TTC549 (cell line): Measurements from ENCODE around the gene FGFR3.

Experiments
- FAIRE-seq: peaks from 2 replicates; lab custom pipeline; 2012; peaks lifted over from hg19 to GRCh38; lab: Jason Lieb, UNC

FGFR3 gene

DNA sequence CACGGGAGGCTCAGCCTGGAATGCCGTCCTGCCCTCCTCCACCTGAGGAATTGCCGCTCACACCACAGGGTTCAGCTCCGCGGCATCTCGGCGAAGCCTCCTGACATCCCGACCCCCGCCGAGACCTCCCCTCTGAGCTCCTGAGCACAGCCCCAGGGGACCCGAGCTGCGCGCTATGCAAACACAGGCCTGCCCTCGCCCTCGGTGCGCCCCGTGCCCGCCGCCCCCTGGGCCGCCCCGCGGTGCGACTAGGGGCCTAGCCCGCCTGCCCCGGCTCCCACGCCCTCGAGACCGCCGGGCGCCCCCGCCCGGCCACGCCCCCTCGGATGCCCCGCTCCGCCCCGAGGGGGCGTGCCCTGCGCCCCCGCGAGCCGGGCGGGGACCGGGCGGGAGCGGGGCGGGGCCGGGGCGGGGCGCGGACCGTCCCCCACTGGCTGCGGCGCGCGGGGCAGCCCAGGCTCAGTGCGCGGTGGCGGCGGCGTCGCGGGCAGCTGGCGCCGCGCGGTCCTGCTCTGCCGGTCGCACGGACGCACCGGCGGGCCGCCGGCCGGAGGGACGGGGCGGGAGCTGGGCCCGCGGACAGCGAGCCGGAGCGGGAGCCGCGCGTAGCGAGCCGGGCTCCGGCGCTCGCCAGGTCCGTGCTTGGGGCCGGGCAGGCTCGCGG is at the start of gene FGFR3:
Gene FGFR3, plus strand, starts transcription at position 462 of the 664 bp plus-strand sequence. CDS start 642 bp downstream, outside the sequence.
- no peak for FAIRE-seq

DNA sequence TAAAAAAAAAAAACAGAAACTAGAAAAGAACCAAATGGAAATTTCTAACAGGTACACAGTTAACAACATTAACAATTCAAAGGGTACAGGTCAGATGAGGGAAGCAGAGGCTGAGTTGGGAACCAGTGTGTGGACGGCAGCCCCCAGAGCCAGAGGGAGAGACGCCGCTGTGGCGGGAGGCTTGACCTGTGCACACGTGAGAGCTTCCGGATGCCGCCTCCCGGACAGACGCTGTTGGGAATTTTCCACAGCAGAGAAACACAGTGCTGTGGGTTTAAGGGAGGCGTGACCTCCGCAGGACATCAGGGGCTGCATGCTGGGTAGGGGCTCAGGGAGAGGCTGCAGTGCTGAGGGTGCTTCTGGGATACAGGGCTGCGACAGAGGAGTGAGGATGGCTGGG is 49.5 kb upstream of the FGFR3 start:
- no peak for FAIRE-seq

DNA sequence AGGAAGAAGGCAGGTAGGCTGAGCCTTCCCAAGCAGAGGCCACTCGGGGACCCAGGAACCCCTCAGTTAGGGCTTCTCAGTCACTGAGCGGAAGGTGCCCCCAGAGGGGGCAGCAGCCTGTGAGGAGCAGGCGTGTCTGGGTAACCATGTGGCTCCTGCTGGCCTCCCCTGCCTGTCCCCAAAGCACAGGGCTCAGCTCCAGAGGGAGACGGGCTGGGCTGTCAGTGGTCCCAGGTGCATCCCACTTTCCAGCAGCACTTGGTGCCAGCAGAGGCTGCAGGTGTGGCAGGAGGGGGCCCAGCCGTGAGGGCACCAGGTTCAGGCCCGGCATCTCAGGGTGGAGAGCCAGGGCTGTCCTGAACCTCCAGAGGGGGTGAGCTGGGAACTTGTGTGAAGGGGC is 49.1 kb upstream of the FGFR3 start:
- FAIRE-seq, result no peak

DNA sequence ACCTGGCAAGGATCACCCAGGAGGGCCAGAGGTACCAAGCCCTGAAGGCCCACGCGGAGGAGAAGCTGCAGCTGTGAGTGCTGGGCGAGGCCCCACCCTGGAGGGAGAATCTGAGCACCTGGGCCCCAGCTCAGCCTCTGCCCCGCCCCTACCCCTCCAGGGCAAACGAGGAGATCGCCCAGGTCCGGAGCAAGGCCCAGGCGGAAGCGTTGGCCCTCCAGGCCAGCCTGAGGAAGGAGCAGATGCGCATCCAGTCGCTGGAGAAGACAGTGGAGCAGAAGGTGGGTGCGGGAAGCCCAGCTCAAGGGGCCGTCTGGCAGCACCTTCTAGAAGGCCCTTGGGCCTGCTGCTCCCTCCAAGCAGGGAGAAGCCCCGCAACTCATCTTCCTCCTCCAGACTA is 48.5 kb upstream of the FGFR3 start:
- FAIRE-seq, result no peak

DNA sequence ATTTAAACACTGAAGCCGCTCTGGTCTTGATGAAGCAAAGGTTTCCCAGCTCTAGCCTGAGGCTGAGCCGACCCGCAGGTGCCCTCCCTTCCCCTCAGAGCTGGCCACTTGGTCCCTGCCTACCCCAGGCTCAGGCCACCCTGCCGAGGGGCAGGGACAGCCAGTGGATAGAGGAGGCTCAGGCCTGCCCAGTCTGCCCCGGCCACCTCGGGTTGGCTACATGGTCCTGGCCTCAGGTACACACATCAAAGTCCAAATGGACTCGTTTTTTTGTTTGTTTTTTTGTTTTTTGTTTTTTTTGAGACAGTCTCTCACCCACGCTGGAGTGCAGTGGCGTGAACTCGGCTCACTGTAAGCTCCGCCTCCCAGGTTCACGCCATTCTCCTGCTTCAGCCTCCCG is 47.9 kb upstream of the FGFR3 start:
- FAIRE-seq, result no peak

DNA sequence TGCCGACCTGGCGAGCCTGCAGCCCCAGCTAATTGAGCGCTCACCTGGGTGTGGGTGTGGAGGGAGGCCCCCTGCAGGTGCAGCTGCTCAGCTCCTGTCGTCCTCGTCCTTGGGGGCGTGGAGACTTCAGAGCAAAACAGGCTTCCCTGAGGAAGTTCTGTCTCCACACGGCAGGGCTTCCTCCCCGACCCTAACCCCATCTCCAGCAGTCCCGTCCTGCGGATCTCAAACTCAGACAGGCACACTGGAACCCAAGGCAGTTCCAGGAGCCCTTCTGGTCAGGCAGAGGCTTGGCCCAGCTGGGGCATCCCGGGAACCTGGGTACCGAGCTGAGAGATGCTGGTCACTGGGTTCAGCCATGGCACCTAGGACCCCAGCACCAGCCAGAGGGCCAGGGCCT is 47.4 kb upstream of the FGFR3 start:
- FAIRE-seq, result no peak

DNA sequence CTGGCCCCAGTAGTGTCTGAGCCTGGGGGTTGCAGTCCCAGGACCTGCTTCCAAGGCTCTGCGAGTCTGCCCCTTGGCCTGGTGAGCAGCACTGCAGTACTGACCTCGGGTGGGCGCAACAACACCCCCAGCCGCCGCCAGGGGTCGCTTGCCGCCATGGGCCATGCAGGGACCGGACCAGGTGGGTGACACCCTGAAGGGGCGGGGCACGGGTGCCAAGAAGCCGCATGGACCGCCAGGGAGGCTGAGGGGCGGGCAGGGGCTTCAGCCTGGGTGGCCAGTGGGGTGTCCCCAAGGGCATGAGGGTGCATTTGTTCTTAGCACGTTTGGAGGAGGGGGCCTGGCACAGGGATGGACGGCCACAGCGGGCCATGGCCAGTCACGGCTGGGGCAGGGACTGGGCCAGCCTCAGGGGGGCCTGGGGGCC is 46.8 kb upstream of the FGFR3 start:
- no peak for FAIRE-seq

DNA sequence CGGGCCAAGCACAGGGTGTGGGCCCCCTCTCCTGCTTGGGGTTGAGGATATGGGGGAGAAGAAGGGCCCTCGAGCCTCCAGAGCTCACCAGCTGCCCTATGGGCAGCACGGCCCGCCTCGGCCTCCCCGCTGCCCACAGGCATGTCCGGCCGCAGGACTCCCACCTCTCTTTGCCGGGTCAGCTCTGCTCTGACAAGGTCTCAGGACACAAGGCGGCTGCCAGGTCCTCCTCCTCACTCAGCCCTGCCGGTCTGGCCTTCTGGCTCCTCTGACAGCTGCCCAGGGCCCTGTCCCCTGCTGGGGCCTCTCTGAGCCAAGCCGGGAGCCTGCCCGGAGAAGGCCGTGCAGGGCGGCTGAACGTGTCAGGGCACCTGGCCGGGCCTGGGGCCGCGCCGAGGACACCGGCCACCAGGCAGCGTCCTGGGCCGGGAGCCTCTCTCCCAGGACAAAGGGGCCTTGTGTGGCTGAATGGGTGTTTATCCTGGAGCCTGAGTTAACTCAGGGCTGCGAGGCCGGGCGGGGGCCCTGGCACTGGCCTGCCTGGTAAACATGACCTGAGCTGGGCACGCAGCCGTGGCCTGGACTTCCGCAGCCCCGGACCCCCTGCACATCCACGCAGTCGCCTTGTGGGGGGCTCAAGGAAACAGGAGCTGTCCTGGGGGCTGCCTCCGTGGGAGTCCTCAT is 46.0 kb upstream of the FGFR3 start:
- FAIRE-seq, result no peak

DNA sequence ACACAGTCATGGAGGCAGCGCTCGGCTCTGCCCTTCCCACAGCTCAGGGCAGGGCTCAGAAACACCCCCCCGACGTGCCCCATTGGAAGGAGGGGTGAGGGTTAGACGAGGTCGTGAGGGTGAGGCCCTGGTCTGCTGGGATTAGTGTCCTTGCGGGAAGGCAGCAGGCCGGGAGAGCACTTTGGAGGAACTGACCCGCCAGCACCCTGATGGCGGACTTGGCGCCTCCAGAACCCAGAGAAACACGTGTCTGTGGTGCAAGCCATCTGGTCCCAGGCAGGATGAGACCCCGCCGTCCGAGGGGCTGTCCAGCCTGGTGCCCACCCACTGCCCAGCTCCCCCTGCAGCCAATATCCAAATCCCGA is 45.5 kb upstream of the FGFR3 start:
- FAIRE-seq, result no peak

DNA sequence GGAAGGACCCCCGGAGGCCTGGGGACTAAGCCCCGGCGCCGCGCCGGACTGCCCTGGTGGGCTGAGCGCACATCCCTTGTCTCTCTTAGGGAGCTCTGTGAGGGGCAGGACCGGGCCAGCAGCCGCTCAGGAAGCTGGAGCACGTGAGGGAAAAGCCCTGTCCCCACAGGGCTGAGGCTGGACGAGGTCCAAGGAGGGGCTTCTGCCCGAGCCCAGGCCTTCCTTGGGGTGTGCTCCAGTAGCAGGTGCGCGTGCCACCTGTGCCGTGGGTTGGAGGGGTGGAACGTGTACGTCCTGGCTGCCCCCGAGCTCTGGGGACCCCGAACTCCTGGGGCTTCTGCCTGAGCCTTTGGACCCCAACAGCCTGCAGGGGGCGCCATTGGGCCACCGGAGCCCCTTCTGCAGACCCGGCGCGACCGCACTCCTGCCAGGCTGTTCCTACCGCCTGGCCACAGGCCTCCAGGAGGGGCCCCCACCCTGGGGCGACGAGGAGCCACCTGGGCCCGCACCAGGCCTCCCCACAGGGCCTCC is 44.6 kb upstream of the FGFR3 start:
- no peak for FAIRE-seq

DNA sequence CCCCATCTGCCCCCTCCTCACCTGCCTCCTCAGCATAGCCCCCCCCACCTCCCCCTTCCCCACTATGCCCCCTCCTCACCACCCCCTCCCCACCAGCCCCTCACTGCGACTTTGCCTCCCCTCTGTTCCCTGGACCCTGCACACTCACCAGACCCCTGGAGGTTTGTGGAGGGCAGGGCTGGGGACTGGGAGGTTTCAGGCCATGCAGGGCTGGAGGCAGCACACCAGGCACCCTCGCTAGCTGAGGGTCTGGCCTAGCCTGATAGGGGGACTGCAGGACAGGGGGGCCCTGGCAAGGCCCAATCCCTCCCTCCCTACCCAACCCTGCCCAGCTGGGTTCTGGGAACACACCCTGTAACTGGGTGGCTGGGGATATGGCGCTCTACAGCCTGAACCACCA is 43.7 kb upstream of the FGFR3 start:
- FAIRE-seq, result no peak

DNA sequence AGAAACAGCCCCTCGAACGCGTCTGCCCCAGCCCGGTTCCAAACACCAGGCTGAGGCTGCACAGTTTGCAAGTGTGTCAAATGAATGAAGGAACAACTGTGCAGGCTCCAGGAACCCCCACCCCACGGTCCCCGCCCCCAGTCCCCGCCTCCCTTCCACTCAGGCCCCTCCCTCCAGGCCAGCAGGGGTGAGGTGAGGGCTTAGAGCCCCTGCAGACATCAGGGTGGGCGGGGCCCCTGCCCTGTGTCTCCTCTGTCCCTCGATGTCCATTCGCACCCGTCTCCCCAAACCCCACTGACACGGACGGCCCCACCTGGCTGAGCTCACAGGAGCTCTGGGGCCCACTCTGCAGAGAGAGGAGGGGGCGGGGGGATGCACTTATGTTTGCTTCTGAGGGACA is 43.3 kb upstream of the FGFR3 start:
- FAIRE-seq, result no peak

DNA sequence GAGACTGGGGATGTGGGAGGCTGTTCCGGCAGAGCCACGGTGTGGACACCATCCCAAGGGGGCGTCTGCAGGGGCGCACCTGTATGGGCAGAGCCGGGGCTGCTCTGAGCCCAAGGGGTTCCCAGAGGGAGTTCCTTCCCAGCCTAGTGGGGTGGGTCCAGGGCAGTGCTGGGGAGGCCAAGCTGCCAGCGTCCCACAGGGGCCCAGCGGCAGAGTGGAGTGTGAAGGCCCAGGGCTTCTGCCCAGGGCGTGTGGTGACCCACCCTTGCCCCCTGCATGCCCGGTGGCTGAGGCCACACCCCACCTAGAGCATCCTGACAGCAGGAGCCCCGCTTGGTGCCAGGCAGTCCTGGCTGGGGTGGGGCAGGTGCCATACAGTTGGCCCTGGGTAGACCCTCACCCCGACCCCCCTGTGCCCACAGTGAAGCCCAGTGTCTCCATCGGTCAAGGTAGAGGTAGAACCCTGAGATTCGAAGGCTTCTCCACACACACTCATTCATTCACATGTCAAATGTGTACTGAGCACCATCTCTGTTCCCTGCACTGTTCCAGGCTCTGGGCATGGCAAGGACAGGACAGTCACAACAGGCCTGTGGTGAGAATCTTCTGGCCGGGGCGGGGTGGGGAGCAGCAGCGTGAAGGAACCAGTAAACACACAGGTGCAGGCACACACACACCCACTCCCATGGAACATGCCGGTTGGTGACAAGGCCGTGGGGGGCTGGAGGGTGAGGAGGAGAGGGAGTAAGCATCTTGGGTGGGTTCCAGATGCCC is 42.5 kb upstream of the FGFR3 start:
- no peak for FAIRE-seq

DNA sequence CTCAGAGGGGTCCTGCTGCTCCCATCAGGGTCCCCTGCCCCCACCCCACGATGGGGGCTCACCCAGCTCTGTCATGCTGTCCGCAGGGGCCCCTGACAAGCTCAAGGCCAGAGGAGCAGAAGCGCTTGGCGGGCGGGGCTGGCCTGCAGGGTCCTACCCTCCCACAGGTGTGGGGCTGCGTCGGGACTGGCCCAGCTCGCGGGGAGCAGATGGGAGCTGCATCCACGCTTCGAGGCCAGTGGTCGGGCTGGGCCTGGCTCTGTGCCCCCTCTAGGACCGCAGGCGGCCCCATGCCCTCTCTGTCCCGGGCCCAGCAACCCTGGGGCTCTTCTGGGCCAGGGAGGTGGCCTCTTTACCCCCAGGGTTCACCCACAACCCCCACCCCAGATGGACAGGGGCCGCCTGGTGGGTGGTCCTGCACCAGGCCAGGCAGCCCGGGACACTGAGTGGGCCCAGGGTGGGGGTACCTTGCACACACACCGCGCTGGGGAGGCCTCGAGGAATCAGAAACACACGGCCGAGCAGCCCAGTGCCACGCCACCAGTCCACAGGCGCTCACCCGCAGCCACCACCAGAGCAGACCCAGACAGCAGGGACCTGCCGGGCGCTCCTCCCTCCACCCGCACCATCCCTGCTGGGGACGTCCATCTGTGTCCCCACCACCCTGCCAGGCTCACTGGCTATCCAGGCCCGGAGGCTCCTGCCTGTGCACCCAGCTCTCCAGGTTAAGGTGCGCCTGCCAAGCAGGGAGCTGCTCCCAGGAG is 41.8 kb upstream of the FGFR3 start:
- FAIRE-seq, result no peak

DNA sequence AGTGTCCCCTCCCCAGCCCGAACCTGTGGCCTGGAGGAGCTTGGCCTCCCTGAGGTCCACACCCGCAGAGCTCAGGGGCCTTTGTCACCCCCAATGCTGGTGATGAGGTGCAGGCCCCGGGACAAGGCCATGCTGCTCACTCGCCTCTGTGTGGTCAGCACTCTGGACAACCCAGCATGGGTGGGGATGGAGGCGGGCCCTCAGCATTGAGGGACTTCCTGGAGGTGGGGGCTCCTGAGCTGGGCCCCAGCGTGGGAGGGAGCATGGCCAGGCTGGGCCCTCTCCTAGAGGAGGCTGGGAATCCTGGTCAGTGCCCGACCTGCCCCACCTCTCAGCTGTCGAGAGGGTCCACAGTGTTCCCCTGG is 41.2 kb upstream of the FGFR3 start:
- no peak for FAIRE-seq

DNA sequence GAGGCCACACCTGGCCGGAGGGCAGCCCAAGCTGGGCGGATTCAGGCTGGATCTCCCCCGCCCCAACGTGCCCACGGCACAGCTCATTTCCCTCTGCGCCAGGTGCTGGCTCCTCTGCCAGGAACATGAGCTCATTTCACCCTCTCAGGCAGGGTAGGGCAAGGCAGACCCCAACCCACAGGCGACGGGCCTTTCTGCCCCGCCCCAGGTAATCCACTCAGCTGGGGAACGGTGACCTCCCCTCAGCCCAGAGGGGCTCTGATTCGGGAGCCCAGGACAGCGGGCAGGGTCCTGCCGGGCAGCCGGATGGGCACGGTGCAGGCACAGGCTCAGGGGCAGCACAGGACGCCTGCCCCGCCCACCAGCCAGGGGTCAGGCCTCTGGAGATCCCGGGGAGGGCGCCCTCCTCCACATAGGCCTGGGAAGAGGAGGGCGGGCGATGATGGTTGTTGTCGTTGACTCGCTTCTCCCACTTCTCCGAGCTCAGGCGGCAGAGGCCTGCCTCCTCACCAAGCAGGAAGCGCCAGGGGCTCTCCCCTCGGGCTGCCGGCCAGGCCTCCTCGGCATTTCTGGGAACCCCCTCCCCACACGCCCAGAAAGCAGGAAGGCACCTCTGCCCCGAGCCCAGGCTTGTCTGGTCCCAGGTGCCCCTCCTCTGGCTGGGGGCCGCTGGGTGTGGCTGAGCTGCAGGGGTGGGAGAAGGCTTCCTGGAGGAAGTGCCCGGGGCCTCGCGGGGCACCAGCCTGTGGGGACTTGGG is 40.6 kb upstream of the FGFR3 start:
- no peak for FAIRE-seq

DNA sequence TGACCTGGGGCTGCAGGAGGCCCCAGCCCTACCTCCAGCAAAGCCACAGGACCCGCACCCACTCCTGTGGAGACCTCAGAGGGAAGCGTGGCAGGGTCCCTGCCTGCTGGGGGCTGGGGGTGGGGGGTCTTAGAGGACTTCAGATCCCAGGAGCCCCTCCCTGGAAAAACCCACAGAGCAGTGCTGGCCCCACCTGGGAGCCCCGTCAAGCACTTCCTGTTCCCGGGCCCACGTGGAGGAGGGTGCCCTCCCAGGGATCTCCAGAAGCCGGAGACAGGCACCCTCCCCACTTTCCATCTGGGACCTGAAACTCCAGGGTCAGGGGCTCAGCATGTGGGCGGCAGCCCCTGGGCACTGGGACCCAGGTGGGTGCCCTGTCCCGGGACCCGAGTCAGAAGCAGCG is 39.8 kb upstream of the FGFR3 start:
- FAIRE-seq, result no peak

DNA sequence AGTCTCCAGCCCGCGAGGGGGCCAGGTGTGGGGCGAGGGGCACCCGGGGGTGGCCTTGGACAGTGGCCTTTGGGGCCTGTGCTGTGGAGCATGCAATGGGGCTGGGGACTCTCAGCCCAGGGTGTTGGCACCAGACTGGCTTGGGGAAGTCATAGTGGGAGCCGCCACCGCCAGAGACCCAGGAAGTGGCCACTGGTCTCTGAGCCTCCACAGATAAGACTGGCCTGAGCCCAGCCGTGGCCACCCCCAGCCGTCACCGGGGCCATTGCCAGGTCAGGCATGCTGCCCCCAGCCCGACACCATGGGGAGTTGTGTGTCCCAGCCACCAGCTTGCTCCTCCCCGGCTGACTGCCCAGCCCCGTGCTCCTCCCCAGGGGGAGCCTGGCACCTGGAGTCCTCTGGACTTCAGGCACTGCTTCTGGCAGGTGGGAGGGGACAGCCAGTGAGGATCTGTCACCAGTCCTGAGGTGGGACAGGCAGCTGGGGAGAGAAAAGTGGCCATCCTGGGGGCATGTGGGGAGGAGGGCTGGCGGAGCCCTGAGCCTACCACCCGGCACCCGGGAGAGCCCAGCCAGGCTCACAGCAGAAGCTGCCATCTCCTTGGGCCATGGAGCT is 39.3 kb upstream of the FGFR3 start:
- FAIRE-seq, result no peak

DNA sequence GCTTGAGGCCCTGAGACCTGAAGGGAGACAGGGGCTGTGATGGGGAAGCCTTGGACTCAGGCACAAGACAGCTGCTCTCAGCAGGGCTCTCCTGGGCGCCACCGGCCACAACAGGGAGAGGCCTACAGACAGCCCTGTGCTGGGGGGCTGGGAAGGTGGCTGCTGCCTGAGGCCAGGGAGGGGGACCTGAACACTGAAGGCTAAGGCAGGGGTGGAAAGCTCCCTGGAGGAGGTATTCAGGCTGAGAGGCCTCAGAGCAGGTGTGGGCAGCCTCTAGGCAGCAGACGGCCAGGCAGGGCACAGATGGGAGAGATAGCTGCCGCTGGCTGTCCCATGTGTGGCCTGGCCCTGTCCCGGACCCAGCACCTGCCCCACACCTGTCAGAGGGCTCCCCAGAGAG is 38.8 kb upstream of the FGFR3 start:
- no peak for FAIRE-seq

DNA sequence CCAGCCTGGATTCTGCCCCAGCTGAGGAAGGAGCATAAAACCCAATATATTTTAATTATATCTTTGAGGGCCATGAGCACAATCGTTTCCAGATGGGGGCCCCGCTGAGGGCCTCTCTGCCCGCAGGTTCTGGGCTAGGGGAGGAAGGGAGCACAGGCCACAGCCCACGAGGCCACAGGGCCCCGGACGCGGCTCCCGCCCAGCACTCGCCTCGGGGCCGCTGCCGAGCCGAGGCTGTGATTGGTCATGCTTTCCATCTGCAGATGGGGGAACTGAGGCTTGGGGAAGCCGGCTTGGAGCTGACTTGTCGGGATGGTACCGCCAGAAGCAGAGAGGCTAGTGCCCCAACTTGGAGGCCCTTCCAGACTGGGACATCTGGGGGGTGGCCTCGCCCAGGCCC is 37.8 kb upstream of the FGFR3 start:
- no peak for FAIRE-seq

DNA sequence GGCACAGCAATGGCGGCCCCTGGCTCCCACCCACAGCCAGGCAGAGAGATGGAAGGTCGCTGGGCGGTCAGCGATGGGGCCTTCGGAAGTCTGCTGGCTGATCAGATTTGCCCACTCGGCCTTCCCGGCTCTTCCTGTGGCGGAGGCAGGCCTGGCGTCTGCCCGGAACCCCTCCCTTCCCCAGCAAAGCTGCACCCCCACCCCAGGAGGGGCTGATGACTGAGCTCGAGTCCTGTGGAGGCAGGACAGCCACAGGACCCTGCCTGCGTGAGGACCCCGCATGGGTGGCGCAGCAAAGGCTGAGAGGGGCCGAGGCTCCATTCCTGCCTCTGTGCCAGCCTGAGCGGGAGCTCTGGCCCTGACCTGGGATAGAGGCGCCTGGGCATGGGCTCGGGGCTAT is 37.0 kb upstream of the FGFR3 start:
- no peak for FAIRE-seq
